ENCODE data around the gene UGT3A2.

DNA sequence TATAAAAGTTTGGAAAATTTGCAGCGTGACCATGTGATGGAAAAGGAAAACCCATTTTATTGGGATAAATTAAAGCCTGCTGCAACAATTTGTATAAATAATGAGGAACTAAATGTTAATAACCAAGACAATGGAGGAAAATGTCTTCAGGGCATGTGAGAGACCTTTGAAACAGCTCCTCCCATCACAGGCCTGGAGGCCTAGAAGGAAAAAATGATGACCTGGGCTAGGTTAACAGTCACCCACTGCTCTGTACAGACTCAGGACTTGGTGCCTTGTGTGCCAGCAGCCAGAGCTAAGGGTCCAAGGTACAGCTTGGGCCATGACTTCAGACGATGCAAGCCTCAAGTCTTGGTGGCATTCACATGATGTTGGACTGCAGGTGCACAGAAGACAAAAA is 53.5 kb downstream of the UGT3A2 start:
- TF ChIP-seq CTCF (IDR thresholded peaks at IDR 0.05) (no peak), POLR2A (IDR thresholded peaks at IDR 0.05) (no peak), EP300 (IDR thresholded peaks at IDR 0.05) (no peak)

All from sigmoid colon (tissue), 4 donors.